Astrocyte (in vitro differentiated cells and primary cell): ENCODE data around the gene TXNDC17. TPM values are rescaled to one million over a fixed set of nuclear protein-coding genes. Genes with fewer than 3 reads are reported as not detected.

ENCODE experiments used
- DNase-seq: peaks from one replicate; pipeline ENCODE4 v3.0.0-alpha.2; 2010; ENCODE audit warnings: low read depth
- FAIRE-seq: peaks from 2 replicates; lab custom pipeline; 2011; peaks lifted over from hg19 to GRCh38; lab: Jason Lieb, UNC
- H2AFZ ChIP-seq: 2 replicates; pipeline ENCODE4 v1.6.0; 2012; ENCODE audit warnings: low read depth, low read length, inconsistent platforms
- H3K27ac ChIP-seq: 2 replicates; pipeline ENCODE4 v1.5.1; 2011; ENCODE audit warnings: low read depth, low read length, inconsistent platforms
- H3K27me3 ChIP-seq: 2 replicates; pipeline ENCODE4 v1.6.0; 2011; ENCODE audit warnings: low read length, inconsistent platforms; ENCODE audit not compliant: insufficient read depth
- H3K36me3 ChIP-seq: 2 replicates; pipeline ENCODE4 v1.5.1; 2011; ENCODE audit warnings: low read length, inconsistent platforms; ENCODE audit not compliant: insufficient read depth
- H3K4me1 ChIP-seq: 2 replicates; pipeline ENCODE4 v1.5.1; 2011; ENCODE audit warnings: low read length, inconsistent platforms; ENCODE audit not compliant: insufficient read depth
- H3K4me2 ChIP-seq: 2 replicates; pipeline ENCODE4 v1.6.0; 2012; ENCODE audit warnings: low read length, inconsistent platforms
- H3K4me3 ChIP-seq: 2 replicates; pipeline ENCODE4 v1.5.1; 2011; ENCODE audit warnings: low read depth, mild to moderate bottlenecking, low read length, inconsistent platforms; ENCODE audit not compliant: insufficient read depth
- H3K79me2 ChIP-seq: 2 replicates; pipeline ENCODE4 v1.6.0; 2012; ENCODE audit warnings: mild to moderate bottlenecking, low read length, inconsistent platforms; ENCODE audit not compliant: insufficient read depth
- H3K9ac ChIP-seq: 2 replicates; pipeline ENCODE4 v1.6.0; 2012; ENCODE audit warnings: mild to moderate bottlenecking, low read length, inconsistent platforms
- H3K9me3 ChIP-seq: 2 replicates; pipeline ENCODE4 v1.5.1; 2012; ENCODE audit warnings: low read depth, mild to moderate bottlenecking, low read length, inconsistent platforms; ENCODE audit not compliant: insufficient read depth
- H4K20me1 ChIP-seq: 2 replicates; pipeline ENCODE4 v1.6.0; 2012; ENCODE audit warnings: low read length, inconsistent platforms; ENCODE audit not compliant: insufficient read depth
- H3K27ac Mint-ChIP-seq: one replicate; pipeline ENCODE4 v1.8.0; 2021; ENCODE audit warnings: mild to moderate bottlenecking, mixed read lengths; ENCODE audit not compliant: unreplicated experiment
- H3K27me3 Mint-ChIP-seq: one replicate; pipeline ENCODE4 v1.8.0; 2021; ENCODE audit warnings: low read depth, mixed read lengths; ENCODE audit not compliant: unreplicated experiment
- H3K36me3 Mint-ChIP-seq: one replicate; pipeline ENCODE4 v1.8.0; 2021; ENCODE audit warnings: low read depth, mixed read lengths; ENCODE audit not compliant: unreplicated experiment
- H3K4me1 Mint-ChIP-seq: one replicate; pipeline ENCODE4 v1.8.0; 2021; ENCODE audit warnings: low read depth, mixed read lengths; ENCODE audit not compliant: unreplicated experiment
- H3K4me3 Mint-ChIP-seq: one replicate; pipeline ENCODE4 v1.8.0; 2021; ENCODE audit warnings: mild to moderate bottlenecking, moderate library complexity, mixed read lengths; ENCODE audit not compliant: unreplicated experiment
- H3K9me3 Mint-ChIP-seq: one replicate; pipeline ENCODE4 v1.8.0; 2021; ENCODE audit warnings: mild to moderate bottlenecking, mixed read lengths; ENCODE audit not compliant: unreplicated experiment
- EZH2 ChIP-seq: IDR thresholded peaks from 2 replicates; pipeline ENCODE4 v1.6.1; 2012; ENCODE audit warnings: mild to moderate bottlenecking, low read length, inconsistent platforms; ENCODE audit not compliant: insufficient read depth
- total RNA-seq: library from RNA; stranded (reverse); gene quantifications from 2 replicates; pipeline ENCODE4 v1.2.1, GENCODE V29; 2021
- TF ChIP-seq, protein P1 (sequence below): IDR thresholded peaks from 2 replicates; pipeline ENCODE4 v1.5.1; 2011; ENCODE audit warnings: low read depth, mild to moderate bottlenecking, inconsistent platforms, low read length, moderate library complexity; ENCODE audit not compliant: insufficient read depth

TXNDC17 gene
- total RNA-seq, 1 donor from 2014 or later = 158 TPM

DNA sequence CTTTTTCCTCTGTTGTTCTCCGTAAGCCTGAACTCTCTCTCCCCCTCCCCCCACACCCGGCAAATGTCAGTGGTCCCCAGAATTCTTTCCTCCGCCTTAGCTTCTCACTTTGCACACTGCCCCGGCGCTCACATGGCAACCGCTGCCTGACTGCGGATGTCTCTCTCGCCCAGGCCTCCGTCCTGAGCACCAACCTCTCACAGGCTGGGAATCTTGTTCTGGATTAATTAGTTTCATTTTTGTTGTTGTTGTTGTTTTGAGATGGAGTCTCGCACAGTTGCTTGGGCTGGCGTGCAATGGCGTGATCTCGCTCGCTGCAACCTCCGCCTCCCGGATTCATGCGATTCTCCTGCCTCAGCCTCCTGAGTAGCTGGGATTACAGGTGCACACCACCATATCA lies 27.4 kb downstream of the TXNDC17 start:
- H3K9ac ChIP-seq = no peak overlapping the region
- no peaks in the 10 kb centered on the region for H3K4me1 ChIP-seq
- H2AFZ ChIP-seq = no peak overlapping the region
- Mint-ChIP-seq H3K9me3 (no peaks in the 10 kb centered on the region), H3K4me3 (no peak overlapping the region), H3K36me3 (no peaks in the 10 kb centered on the region), H3K27me3 (peaks cover 27% of the 10 kb centered on the region), H3K27ac (no peak overlapping the region), H3K4me1 (no peaks in the 10 kb centered on the region)
- no peaks in the 10 kb centered on the region for H4K20me1 ChIP-seq
- TF ChIP-seq EZH2 = no peak
- TF ChIP-seq, protein P1, sequence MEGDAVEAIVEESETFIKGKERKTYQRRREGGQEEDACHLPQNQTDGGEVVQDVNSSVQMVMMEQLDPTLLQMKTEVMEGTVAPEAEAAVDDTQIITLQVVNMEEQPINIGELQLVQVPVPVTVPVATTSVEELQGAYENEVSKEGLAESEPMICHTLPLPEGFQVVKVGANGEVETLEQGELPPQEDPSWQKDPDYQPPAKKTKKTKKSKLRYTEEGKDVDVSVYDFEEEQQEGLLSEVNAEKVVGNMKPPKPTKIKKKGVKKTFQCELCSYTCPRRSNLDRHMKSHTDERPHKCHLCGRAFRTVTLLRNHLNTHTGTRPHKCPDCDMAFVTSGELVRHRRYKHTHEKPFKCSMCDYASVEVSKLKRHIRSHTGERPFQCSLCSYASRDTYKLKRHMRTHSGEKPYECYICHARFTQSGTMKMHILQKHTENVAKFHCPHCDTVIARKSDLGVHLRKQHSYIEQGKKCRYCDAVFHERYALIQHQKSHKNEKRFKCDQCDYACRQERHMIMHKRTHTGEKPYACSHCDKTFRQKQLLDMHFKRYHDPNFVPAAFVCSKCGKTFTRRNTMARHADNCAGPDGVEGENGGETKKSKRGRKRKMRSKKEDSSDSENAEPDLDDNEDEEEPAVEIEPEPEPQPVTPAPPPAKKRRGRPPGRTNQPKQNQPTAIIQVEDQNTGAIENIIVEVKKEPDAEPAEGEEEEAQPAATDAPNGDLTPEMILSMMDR = no peak
- no peak overlapping the region for H3K27ac ChIP-seq
- H3K4me3 ChIP-seq = no peak overlapping the region
- H3K36me3 ChIP-seq = no peaks in the 10 kb centered on the region
- H3K4me2 ChIP-seq = no peak overlapping the region
- H3K27me3 ChIP-seq = peaks cover 17% of the 10 kb centered on the region
- no peak for DNase-seq
- H3K9me3 ChIP-seq = no peaks in the 10 kb centered on the region
- H3K79me2 ChIP-seq = no peaks in the 10 kb centered on the region
- FAIRE-seq = no peak

DNA sequence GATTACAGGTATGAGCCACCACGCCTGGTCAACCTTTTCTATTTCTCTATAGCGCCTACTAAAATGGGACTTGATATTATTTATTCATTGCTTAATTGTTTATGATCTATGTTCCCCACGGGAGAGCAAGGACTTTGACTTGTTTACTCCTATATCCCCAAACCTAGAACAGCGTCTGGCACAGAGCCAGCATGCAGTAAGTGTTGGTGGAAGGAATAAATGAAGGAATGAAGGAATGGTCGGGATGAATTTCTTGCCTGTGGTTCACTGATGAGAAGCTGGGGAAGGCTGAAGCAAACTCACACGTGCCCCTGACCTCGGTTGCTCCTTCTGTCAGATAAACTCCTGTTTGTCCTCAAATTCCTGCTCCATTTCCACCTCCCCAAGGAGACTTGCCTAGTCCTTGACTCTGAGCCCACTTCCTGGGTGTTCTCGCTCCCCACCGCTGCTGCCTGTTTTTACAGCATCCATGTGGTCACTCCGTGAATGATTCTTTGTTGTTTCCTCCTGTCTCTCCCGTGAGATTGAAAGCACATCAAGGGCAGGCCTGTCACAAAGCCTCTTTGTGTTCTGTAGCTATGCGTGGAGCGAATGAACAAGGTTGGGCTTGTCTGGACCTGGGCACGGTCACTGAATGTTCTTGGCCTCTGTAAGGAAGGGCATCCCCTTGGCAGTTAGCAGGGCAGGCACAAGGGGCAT lies 28.0 kb downstream of the TXNDC17 start:
- no peak for FAIRE-seq
- H3K4me1 ChIP-seq = no peaks in the 10 kb centered on the region

More for the DNA sequence above, 28.0 kb downstream of the TXNDC17 start:
- H3K36me3 ChIP-seq = no peaks in the 10 kb centered on the region
- H3K9me3 ChIP-seq = no peaks in the 10 kb centered on the region
- H2AFZ ChIP-seq = no peak overlapping the region
- Mint-ChIP-seq H3K4me3 (no peak overlapping the region), H3K27ac (no peak overlapping the region), H3K36me3 (peaks cover 2% of the 10 kb centered on the region), H3K4me1 (no peaks in the 10 kb centered on the region), H3K27me3 (peaks cover 29% of the 10 kb centered on the region), H3K9me3 (no peaks in the 10 kb centered on the region)
- TF ChIP-seq, protein P1 = no peak
- no peak for TF ChIP-seq EZH2
- DNase-seq = no peak
- H4K20me1 ChIP-seq = no peaks in the 10 kb centered on the region
- no peak overlapping the region for H3K27ac ChIP-seq
- no peaks in the 10 kb centered on the region for H3K79me2 ChIP-seq
- no peak overlapping the region for H3K4me3 ChIP-seq
- no peak overlapping the region for H3K9ac ChIP-seq
- no peak overlapping the region for H3K4me2 ChIP-seq
- peaks cover 17% of the 10 kb centered on the region for H3K27me3 ChIP-seq
